Activated CD4-positive, alpha-beta T cell treated with anti-CD3 and anti-CD28 coated beads, Interleukin-2, amount 50 U/mL, for 1 hour (primary cell): ENCODE results near the gene MUC6.
"Not testable (repeated sequence)": the region's sequence is repeated elsewhere in the genome, so short reads cannot be mapped to it uniquely, and the experiment has no call there.

Experiments used
- DNase-seq: peaks from one replicate; pipeline ENCODE4 v3.0.0-alpha.2; 2020

The MUC6 gene

GRCh38 chr11:1022411-1022810 is 14.1 kb downstream of the MUC6 start:
- no peak for DNase-seq

- no peak for DNase-seq
Observed at GRCh38 chr11:1020211-1020905, 16.2 kb downstream of the MUC6 start.

DNA sequence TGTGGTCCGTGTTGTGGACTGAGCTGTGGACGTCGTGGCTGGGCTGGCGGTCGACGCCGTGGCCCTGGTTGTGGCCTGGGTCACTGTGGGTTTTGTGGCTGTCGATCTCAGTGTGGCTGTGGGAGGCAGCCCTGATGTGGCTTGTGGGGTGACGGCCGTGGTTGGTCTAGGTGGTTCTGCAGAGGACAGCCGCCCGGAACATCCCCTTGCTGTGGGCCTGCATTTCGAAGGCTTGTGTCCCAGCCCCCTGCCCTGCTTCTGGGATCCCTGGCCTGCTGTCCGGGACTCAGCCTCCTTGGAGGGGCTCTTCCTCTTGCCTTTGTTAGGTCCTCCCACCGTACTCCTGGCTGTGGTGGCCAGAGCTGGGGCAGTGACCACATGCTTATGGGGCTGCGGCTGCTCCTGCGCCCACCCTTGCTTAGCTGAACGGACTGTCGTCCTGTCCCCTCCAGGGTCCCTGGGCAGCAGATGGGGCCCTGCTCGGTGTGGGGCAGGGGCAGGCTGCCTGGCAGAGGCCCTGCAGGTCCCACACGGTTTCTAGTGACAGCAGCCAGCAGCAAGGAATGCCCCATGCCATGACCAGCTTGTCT is 17.1 kb downstream of the MUC6 start:
- DNase-seq = no peak

DNA sequence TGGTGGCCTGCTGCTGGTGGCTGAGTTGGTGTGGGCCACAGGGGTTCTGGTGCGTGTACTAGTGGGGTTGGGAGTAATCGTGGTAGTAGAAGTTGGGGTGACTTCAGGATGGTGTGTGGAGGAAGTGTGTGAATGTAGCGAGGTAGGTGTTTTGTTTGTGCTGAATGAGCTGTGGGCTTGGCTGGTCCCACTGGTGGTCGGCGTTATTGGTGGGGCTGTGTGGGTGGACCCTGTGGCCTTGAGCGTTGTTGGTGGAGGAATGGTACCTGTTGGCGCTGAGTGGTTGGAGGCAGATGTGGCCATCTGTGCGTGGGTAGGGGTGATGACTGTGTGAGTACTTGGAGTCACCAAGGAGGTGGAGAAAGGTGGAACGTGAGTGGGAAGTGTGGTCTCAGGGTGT is 18.4 kb downstream of the MUC6 start:
- DNase-seq = no peak

- DNase-seq = no peak
Observed at GRCh38 chr11:1017269-1018005, 19.1 kb downstream of the MUC6 start.

- not testable (repeated sequence) for DNase-seq
Observed at GRCh38 chr11:1016610-1017126, 19.9 kb downstream of the MUC6 start.

- no peak for DNase-seq
Observed at GRCh38 chr11:1015826-1016545, 20.5 kb downstream of the MUC6 start.

- no peak for DNase-seq
Observed at GRCh38 chr11:1015064-1015463, 21.5 kb downstream of the MUC6 start.

DNA sequence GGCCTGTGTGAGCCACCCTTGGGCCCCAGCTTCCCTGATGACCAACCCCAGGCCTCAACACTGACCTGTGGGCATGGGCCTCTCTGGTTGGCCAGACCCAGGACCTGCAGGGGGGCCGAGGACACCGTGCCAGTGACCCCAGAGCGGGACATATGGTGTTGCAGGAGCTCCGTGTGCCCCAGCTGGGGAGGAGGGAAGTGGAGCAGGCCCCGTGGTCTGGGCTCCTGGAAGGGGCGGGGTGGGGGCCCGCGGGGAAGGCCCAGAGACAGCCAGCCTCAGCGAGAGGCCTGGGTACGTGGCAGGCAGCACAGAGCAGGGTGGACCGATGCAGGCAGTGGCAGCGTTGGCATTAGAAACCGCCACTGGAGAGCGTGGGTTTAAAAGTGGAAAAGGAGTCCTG is 22.2 kb downstream of the MUC6 start:
- no peak for DNase-seq

- DNase-seq = no peak
Observed at GRCh38 chr11:1013631-1013935, 22.9 kb downstream of the MUC6 start.

DNA sequence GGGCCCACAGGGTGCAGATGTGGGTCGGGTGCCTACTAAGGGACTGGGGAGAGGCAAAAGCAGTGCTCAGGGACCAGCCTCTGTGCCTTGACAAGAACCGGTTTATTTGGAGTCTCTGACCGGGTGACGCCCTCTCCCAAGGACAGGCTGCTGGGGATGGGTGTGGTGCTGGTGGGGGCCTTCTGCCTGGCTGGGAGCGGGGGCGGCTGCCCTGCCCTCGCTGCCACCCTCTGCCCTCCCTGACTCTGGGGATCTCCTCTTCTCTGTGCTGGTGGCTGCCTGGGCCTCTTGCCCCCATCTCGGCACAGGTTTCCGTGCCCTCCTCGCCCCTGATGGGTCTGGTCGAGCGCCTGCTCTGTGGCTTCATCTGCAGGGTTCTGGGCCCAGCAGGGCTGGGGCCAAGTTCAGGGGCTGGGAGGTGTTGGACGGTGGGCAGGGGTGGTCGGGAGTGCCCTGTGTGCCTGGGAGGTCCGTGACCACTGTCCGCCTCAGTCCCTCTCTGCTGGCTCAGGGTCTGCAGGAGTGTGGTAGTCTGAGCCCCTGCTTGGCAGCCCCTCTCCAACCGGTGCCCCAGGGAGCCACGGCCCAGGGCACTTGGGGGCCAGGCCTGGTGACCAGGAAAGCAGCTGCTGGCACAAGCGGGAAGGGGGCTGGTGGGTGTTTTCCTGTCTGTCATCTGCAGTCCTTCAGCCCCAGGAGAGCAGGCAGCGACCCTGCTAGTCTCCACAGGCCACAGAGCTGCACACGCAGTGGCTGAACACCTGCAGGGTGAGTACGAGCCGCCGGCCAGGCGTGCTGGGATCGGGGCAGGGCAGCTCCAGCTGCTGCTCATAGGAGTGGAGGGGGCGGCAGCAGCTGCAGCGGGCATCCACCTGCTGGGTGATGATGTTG is 23.5 kb downstream of the MUC6 start:
- no peak for DNase-seq

GRCh38 chr11:1012291-1012690 is 24.2 kb downstream of the MUC6 start:
- no peak for DNase-seq

DNA sequence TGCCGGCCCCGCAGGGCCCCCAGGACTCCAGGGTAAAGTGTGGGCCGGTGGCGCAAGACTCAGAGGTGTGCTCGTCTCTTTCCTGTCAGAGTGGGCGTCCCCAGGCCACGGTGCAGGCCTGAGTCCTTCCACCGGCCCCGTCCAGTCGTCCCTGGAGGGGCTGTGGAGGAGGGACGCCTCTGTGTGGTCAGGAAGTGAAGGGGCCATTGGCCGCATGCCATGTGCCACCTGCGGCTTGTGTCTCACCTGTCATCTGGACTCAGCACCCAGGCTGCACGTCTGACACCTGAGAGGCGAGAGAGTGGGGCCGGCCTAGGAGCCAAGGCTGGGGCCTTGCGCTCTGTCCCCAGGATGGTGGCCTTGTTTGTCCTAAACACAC is 25.2 kb downstream of the MUC6 start:
- no peak for DNase-seq

- no peak for DNase-seq
Observed at GRCh38 chr11:1010551-1011319, 25.8 kb downstream of the MUC6 start.

GRCh38 chr11:1009991-1010390 is 26.5 kb downstream of the MUC6 start:
- DNase-seq = no peak

GRCh38 chr11:1009371-1009770 is 27.1 kb downstream of the MUC6 start:
- DNase-seq = no peak

DNA sequence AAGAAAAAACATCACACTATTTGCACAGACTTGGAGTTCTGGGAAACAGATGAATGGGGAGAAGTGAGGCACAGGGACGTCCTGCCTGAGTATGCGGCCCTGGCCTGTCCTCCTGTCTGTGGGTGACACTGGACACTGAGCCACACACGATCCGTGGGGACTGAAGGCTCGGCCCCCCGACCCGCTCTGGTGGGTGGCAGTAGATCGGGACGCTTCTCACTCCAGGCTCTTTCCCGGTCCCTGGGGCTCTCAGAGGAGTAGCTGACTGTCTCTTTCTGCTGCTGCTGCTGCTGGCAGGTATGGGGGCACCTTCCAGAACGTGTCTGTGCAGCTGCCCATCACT is 27.7 kb downstream of the MUC6 start:
- no peak for DNase-seq

- DNase-seq = no peak
Observed at GRCh38 chr11:1008001-1008802, 28.3 kb downstream of the MUC6 start.

DNA sequence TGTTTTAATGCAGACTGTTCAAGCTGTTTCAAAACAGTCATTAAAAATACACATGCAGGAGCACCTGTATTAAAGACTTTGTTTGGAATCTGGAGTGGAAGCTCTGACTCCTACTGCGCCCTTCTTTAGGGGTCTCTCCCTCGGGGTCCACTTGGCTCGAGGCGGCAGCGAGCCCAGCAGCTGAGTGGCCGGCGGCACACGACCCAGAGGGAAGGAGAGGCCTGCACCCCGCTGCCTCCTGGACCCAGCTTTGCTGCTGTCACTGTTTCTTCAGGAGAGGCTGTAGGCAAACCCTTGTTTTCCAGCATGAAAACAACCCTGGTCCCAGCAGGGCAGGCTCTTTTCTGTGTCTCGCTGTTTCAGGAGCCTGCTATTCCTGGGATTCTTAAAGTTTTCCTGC is 29.2 kb downstream of the MUC6 start:
- DNase-seq = no peak

DNA sequence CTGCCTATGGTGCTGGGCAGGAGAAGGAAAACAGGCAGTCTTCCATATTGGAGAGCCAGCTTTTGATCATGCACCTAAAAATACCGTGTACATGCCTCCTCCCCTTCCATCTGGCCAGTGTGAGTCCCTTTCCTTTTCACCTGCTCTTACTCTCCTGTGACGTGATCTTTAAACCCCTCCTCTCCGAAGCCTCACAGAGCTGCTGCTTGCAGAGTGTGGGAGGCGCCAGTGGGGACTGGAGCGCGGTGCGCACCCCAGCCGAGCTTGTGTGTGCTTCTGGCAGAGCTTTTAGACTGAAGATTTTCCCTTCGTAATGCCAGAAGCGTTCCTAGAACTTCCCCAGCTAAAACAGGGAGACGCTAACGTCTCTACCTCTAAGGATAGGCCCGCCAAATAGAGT is 29.8 kb downstream of the MUC6 start:
- DNase-seq = no peak

DNA sequence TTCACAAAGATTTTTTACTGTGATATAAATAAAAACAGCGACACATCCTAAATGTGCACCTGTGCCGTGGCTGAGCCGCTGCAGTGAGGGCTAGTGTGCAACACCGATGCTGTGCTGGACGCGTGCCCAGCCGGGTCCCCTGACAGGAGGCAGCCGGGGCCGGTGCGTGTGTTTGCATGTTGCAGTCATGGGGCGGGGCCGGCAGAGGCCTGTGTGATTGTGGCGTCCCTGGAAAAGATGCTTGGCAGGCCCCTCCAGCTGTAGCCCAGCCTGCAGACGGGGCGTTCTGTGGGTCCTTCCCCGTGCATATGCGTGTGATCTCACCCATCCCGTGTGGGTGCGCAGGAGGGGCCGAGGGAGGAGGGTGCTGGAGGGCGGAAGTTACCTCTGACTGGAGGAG is 30.6 kb downstream of the MUC6 start:
- no peak for DNase-seq
